WTC11 (cell line): Measurements from ENCODE around the gene HLA-DQB1. TPM values are rescaled to one million over a fixed set of nuclear protein-coding genes. Genes with fewer than 3 reads are reported as not detected.

Experiments used
- ATAC-seq: fragments of 200-7000 bp; cut with Tn5 transposase; 2 replicates; pipeline ENCODE4 v1.10.0; 2021; ENCODE audit warnings: mild to moderate bottlenecking, moderate library complexity
- CTCF ChIA-PET: fragments of 300-600 bp; sonication (Branson Sonifier 250); formaldehyde crosslinking; loops from one replicate; lab custom pipeline; 2021; ENCODE audit warnings: antibody characterized with exemption; lab: Charles Lee
- POLR2A ChIA-PET: fragments of 350-600 bp; sonication (Branson Sonifier 250); formaldehyde crosslinking; loops from one replicate; lab custom pipeline; 2021; ENCODE audit warnings: antibody characterized with exemption; lab: Charles Lee
- DNase-seq: peaks from one replicate; pipeline ENCODE4 v3.0.0; 2021; ENCODE audit warnings: low spot score
- H3K27ac Mint-ChIP-seq: 2 replicates; pipeline ENCODE4 v1.8.0; 2021; ENCODE audit warnings: mixed read lengths
- H3K27me3 Mint-ChIP-seq: 2 replicates; pipeline ENCODE4 v1.8.0; 2021; ENCODE audit warnings: low read depth, mild to moderate bottlenecking, moderate library complexity, mixed read lengths
- H3K36me3 Mint-ChIP-seq: 2 replicates; pipeline ENCODE4 v1.8.0; 2021; ENCODE audit warnings: mixed read lengths
- H3K4me1 Mint-ChIP-seq: 2 replicates; pipeline ENCODE4 v1.8.0; 2022; ENCODE audit warnings: mixed read lengths
- H3K4me3 Mint-ChIP-seq: 2 replicates; pipeline ENCODE4 v1.8.0; 2021; ENCODE audit warnings: mild to moderate bottlenecking, moderate library complexity, mixed read lengths
- H3K9me3 Mint-ChIP-seq: 2 replicates; pipeline ENCODE4 v1.8.0; 2021; ENCODE audit warnings: mixed read lengths
- CREB1 ChIP-seq: sonication (generic); formaldehyde crosslinking; IDR thresholded peaks from 2 replicates; pipeline ENCODE4 v1.8.0; 2023; ENCODE audit warnings: mild to moderate bottlenecking, missing genetic modification reagents
- ETV6 ChIP-seq: sonication (generic); formaldehyde crosslinking; IDR thresholded peaks from 2 replicates; pipeline ENCODE4 v1.8.1; 2022; ENCODE audit warnings: mild to moderate bottlenecking, missing genetic modification reagents
- FOXK1 ChIP-seq: sonication (generic); formaldehyde crosslinking; IDR thresholded peaks from 2 replicates; pipeline ENCODE4 v1.8.0; 2022; ENCODE audit warnings: mild to moderate bottlenecking, moderate library complexity, missing genetic modification reagents
- GTF2I ChIP-seq: fragments of 250-450 bp; sonication (Bioruptor Pico); conservative IDR thresholded peaks from 2 replicates; pipeline ENCODE4 v1.4.0; 2021; ENCODE audit warnings: mild to moderate bottlenecking
- KAT7 ChIP-seq: sonication (generic); formaldehyde crosslinking; IDR thresholded peaks from 2 replicates; pipeline ENCODE4 v1.8.1; 2023; ENCODE audit warnings: missing genetic modification reagents, mild to moderate bottlenecking, borderline replicate concordance
- MXD4 ChIP-seq: fragments of 250-450 bp; sonication (Bioruptor Pico); IDR thresholded peaks from 2 replicates; pipeline ENCODE4 v1.8.0; 2021; ENCODE audit warnings: mild to moderate bottlenecking, moderate library complexity, borderline replicate concordance
- NFYB ChIP-seq: sonication (generic); formaldehyde crosslinking; conservative IDR thresholded peaks from 2 replicates; pipeline ENCODE4 v1.8.0; 2022; ENCODE audit warnings: low read depth, missing genetic modification reagents
- NR2C2 ChIP-seq: sonication (generic); formaldehyde crosslinking; IDR thresholded peaks from 2 replicates; pipeline ENCODE4 v1.8.0; 2022; ENCODE audit warnings: mild to moderate bottlenecking, missing genetic modification reagents
- SP1 ChIP-seq: sonication (generic); formaldehyde crosslinking; conservative IDR thresholded peaks from 2 replicates; pipeline ENCODE4 v1.8.1; 2022; ENCODE audit warnings: missing genetic modification reagents
- TCF7 ChIP-seq: sonication (generic); formaldehyde crosslinking; IDR thresholded peaks from 2 replicates; pipeline ENCODE4 v1.8.0; 2022; ENCODE audit warnings: mild to moderate bottlenecking, low read depth, missing genetic modification reagents, moderate library complexity
- TEAD4 ChIP-seq: sonication (generic); formaldehyde crosslinking; IDR thresholded peaks from 2 replicates; pipeline ENCODE4 v1.8.0; 2022; ENCODE audit warnings: mild to moderate bottlenecking, missing genetic modification reagents
- TP53 ChIP-seq: sonication (generic); formaldehyde crosslinking; IDR thresholded peaks from 2 replicates; pipeline ENCODE4 v1.8.1; 2023; ENCODE audit warnings: mild to moderate bottlenecking, missing genetic modification reagents
- ZNF138 ChIP-seq: sonication (generic); formaldehyde crosslinking; conservative IDR thresholded peaks from 2 replicates; pipeline ENCODE4 v1.8.1; 2022; ENCODE audit warnings: mild to moderate bottlenecking, moderate library complexity, missing genetic modification reagents
- ZNF396 ChIP-seq: fragments of 250-450 bp; sonication (Bioruptor Pico); IDR thresholded peaks from 2 replicates; pipeline ENCODE4 v1.8.0; 2021; ENCODE audit warnings: mild to moderate bottlenecking, moderate library complexity, borderline replicate concordance
- ZNF416 ChIP-seq: fragments of 250-450 bp; sonication (Bioruptor Pico); IDR thresholded peaks from 2 replicates; pipeline ENCODE4 v1.9.0; 2021; ENCODE audit warnings: mild to moderate bottlenecking, inconsistent platforms
- total RNA-seq: library from RNA; stranded (reverse); gene quantifications from 3 replicates; pipeline ENCODE4 v1.2.3, GENCODE V29; 2021
- TF ChIP-seq, protein P1 (sequence below): sonication (generic); formaldehyde crosslinking; IDR thresholded peaks from 2 replicates; pipeline ENCODE4 v1.8.1; 2022; ENCODE audit warnings: mild to moderate bottlenecking, moderate library complexity, missing genetic modification reagents
- TF ChIP-seq, protein P2 (sequence below): sonication (generic); formaldehyde crosslinking; IDR thresholded peaks from 2 replicates; pipeline ENCODE4 v1.8.1; 2022; ENCODE audit warnings: low read depth, mild to moderate bottlenecking, moderate library complexity, missing genetic modification reagents, borderline replicate concordance
- TF ChIP-seq, protein P3 (sequence below): sonication (generic); formaldehyde crosslinking; IDR thresholded peaks from 2 replicates; pipeline ENCODE4 v1.8.1; 2023; ENCODE audit warnings: mild to moderate bottlenecking, missing genetic modification reagents
- TF ChIP-seq, protein P4 (sequence below): sonication (generic); formaldehyde crosslinking; IDR thresholded peaks from 2 replicates; pipeline ENCODE4 v1.8.0; 2022; ENCODE audit warnings: mild to moderate bottlenecking, missing genetic modification reagents
- TF ChIP-seq, protein P5 (sequence below): sonication (generic); formaldehyde crosslinking; IDR thresholded peaks from 2 replicates; pipeline ENCODE4 v1.8.1; 2023; ENCODE audit warnings: mild to moderate bottlenecking, missing genetic modification reagents, borderline replicate concordance
- TF ChIP-seq, protein P6 (sequence below): sonication (generic); formaldehyde crosslinking; IDR thresholded peaks from 2 replicates; pipeline ENCODE4 v1.8.0; 2023; ENCODE audit warnings: missing genetic modification reagents, mild to moderate bottlenecking, borderline replicate concordance
- TF ChIP-seq, protein P7 (sequence below): sonication (generic); formaldehyde crosslinking; IDR thresholded peaks from 2 replicates; pipeline ENCODE4 v1.8.1; 2022; ENCODE audit warnings: low read depth, missing genetic modification reagents, borderline replicate concordance

Gene HLA-DQB1
- total RNA-seq, 1 experiment from 2014 or later, result 0.83 TPM

DNA sequence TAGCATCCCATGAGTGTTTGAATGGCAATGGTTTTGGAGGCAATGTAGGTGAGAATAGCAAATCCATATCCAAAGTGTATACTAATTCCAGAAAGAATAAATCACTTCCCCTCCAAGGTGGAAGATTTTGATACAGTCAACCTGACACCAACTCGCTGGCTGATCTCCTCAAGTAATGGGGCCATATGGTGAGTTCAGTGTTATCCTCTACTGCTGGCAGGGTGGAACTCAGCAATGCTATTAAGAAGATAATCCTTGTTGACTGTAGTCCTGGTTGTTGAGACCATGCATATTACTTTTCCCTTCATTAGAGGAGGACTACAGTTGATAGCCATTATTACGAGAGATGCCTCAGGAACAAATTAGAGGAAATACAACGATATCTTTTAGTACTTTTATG lies 17.8 kb upstream of the HLA-DQB1 start (continued):
- TF ChIP-seq, protein P1, sequence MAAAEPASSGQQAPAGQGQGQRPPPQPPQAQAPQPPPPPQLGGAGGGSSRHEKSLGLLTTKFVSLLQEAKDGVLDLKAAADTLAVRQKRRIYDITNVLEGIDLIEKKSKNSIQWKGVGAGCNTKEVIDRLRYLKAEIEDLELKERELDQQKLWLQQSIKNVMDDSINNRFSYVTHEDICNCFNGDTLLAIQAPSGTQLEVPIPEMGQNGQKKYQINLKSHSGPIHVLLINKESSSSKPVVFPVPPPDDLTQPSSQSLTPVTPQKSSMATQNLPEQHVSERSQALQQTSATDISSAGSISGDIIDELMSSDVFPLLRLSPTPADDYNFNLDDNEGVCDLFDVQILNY (CRISPR knock-in tag), result no peak
- TF ChIP-seq ETV6 (CRISPR knock-in tag) (no peak), NFYB (no peak)

DNA sequence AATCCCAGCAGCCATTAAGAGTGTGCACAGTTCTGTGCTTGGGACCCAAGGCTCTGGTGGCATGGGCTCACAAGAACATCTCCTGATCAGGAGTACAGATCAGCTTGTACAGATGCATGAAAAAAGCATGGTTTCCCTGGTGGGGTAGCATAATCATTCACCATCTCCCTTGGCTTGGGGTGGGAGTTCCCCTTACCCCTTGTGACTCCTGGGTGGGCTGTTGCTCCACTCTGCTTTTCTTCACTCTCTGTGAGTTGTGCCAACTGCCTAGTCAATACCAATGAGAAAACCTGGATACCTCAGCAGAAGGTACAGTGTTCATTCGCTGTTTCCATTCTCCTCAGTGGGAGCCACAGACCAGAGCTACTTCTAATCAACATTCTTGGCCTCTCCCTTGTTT lies 13.6 kb upstream of the HLA-DQB1 start:
- POLR2A ChIA-PET, result no interaction called here
- Mint-ChIP-seq H3K27ac (no peak overlapping the region), H3K4me1 (peaks cover 6% of the 10 kb centered on the region; the same call in 1 of the 2 replicates), H3K4me3 (no peak overlapping the region), H3K9me3 (peaks cover 4% of the 10 kb centered on the region; the same call in 1 of the 2 replicates), H3K27me3 (no peaks in the 10 kb centered on the region; the same call in 1 of the 2 replicates), H3K36me3 (no peaks in the 10 kb centered on the region)
- DNase-seq (no peak), ATAC-seq (no peak)
- CTCF ChIA-PET, result no interaction called here
- TF ChIP-seq ZNF138 (CRISPR knock-in tag) (no peak), MXD4 (CRISPR knock-in tag) (no peak), FOXK1 (CRISPR knock-in tag) (no peak), KAT7 (CRISPR knock-in tag) (no peak), ZNF396 (no peak), TEAD4 (CRISPR knock-in tag) (no peak)
- TF ChIP-seq, protein P2, sequence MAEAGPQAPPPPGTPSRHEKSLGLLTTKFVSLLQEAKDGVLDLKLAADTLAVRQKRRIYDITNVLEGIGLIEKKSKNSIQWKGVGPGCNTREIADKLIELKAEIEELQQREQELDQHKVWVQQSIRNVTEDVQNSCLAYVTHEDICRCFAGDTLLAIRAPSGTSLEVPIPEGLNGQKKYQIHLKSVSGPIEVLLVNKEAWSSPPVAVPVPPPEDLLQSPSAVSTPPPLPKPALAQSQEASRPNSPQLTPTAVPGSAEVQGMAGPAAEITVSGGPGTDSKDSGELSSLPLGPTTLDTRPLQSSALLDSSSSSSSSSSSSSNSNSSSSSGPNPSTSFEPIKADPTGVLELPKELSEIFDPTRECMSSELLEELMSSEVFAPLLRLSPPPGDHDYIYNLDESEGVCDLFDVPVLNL, result no peak
- TF ChIP-seq, protein P3, sequence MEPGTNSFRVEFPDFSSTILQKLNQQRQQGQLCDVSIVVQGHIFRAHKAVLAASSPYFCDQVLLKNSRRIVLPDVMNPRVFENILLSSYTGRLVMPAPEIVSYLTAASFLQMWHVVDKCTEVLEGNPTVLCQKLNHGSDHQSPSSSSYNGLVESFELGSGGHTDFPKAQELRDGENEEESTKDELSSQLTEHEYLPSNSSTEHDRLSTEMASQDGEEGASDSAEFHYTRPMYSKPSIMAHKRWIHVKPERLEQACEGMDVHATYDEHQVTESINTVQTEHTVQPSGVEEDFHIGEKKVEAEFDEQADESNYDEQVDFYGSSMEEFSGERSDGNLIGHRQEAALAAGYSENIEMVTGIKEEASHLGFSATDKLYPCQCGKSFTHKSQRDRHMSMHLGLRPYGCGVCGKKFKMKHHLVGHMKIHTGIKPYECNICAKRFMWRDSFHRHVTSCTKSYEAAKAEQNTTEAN (CRISPR knock-in tag), result no peak

DNA sequence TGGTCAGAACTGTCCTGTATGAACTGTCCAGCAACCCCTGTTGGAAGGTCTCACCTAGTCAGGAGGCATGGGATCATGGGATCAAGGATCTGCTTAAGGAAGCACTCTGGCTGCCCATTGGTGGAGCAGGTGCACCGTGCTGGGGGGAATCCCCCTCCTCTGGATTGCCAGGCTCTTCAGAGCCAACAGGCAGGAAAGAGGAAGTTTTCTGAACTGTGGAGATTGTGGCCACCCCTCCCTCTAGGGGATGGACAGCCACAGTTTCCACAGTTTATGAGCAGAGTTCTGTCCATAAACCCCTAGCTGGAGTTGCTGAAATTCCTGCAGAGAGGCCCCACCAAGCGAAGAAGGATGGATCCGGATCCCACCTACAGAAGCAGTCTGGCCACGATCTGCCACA lies 13.0 kb upstream of the HLA-DQB1 start:
- Mint-ChIP-seq H3K9me3 (peaks cover 6% of the 10 kb centered on the region), H3K4me1 (peaks cover 6% of the 10 kb centered on the region; the same call in 1 of the 2 replicates)
- no peak for DNase-seq
- CTCF ChIA-PET, result no interaction called here
- TF ChIP-seq SP1 (CRISPR knock-in tag) (no peak), GTF2I (CRISPR knock-in tag) (no peak), TCF7 (CRISPR knock-in tag) (no peak), CREB1 (CRISPR knock-in tag) (no peak), TP53 (CRISPR knock-in tag) (no peak), ZNF416 (CRISPR knock-in tag) (no peak), NR2C2 (CRISPR knock-in tag) (no peak)
- TF ChIP-seq, protein P4, sequence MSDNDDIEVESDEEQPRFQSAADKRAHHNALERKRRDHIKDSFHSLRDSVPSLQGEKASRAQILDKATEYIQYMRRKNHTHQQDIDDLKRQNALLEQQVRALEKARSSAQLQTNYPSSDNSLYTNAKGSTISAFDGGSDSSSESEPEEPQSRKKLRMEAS (CRISPR knock-in tag), result no peak
- TF ChIP-seq, protein P5, sequence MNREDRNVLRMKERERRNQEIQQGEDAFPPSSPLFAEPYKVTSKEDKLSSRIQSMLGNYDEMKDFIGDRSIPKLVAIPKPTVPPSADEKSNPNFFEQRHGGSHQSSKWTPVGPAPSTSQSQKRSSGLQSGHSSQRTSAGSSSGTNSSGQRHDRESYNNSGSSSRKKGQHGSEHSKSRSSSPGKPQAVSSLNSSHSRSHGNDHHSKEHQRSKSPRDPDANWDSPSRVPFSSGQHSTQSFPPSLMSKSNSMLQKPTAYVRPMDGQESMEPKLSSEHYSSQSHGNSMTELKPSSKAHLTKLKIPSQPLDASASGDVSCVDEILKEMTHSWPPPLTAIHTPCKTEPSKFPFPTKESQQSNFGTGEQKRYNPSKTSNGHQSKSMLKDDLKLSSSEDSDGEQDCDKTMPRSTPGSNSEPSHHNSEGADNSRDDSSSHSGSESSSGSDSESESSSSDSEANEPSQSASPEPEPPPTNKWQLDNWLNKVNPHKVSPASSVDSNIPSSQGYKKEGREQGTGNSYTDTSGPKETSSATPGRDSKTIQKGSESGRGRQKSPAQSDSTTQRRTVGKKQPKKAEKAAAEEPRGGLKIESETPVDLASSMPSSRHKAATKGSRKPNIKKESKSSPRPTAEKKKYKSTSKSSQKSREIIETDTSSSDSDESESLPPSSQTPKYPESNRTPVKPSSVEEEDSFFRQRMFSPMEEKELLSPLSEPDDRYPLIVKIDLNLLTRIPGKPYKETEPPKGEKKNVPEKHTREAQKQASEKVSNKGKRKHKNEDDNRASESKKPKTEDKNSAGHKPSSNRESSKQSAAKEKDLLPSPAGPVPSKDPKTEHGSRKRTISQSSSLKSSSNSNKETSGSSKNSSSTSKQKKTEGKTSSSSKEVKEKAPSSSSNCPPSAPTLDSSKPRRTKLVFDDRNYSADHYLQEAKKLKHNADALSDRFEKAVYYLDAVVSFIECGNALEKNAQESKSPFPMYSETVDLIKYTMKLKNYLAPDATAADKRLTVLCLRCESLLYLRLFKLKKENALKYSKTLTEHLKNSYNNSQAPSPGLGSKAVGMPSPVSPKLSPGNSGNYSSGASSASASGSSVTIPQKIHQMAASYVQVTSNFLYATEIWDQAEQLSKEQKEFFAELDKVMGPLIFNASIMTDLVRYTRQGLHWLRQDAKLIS (CRISPR knock-in tag), result no peak
- TF ChIP-seq, protein P6, sequence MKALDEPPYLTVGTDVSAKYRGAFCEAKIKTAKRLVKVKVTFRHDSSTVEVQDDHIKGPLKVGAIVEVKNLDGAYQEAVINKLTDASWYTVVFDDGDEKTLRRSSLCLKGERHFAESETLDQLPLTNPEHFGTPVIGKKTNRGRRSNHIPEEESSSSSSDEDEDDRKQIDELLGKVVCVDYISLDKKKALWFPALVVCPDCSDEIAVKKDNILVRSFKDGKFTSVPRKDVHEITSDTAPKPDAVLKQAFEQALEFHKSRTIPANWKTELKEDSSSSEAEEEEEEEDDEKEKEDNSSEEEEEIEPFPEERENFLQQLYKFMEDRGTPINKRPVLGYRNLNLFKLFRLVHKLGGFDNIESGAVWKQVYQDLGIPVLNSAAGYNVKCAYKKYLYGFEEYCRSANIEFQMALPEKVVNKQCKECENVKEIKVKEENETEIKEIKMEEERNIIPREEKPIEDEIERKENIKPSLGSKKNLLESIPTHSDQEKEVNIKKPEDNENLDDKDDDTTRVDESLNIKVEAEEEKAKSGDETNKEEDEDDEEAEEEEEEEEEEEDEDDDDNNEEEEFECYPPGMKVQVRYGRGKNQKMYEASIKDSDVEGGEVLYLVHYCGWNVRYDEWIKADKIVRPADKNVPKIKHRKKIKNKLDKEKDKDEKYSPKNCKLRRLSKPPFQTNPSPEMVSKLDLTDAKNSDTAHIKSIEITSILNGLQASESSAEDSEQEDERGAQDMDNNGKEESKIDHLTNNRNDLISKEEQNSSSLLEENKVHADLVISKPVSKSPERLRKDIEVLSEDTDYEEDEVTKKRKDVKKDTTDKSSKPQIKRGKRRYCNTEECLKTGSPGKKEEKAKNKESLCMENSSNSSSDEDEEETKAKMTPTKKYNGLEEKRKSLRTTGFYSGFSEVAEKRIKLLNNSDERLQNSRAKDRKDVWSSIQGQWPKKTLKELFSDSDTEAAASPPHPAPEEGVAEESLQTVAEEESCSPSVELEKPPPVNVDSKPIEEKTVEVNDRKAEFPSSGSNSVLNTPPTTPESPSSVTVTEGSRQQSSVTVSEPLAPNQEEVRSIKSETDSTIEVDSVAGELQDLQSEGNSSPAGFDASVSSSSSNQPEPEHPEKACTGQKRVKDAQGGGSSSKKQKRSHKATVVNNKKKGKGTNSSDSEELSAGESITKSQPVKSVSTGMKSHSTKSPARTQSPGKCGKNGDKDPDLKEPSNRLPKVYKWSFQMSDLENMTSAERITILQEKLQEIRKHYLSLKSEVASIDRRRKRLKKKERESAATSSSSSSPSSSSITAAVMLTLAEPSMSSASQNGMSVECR, result no peak
- TF ChIP-seq, protein P7, sequence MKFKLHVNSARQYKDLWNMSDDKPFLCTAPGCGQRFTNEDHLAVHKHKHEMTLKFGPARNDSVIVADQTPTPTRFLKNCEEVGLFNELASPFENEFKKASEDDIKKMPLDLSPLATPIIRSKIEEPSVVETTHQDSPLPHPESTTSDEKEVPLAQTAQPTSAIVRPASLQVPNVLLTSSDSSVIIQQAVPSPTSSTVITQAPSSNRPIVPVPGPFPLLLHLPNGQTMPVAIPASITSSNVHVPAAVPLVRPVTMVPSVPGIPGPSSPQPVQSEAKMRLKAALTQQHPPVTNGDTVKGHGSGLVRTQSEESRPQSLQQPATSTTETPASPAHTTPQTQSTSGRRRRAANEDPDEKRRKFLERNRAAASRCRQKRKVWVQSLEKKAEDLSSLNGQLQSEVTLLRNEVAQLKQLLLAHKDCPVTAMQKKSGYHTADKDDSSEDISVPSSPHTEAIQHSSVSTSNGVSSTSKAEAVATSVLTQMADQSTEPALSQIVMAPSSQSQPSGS (CRISPR knock-in tag), result no peak
- TF ChIP-seq, all 79 proteins: peak for 0
- Mint-ChIP-seq H3K27ac (no peak overlapping the region), H3K27me3 (no peaks in the 10 kb centered on the region; the same call in 1 of the 2 replicates), H3K36me3 (no peaks in the 10 kb centered on the region), H3K4me3 (no peak overlapping the region)
- POLR2A ChIA-PET, result no interaction called here
- ATAC-seq, result no peak
